ENCODE data around the gene PSD2.
"Not testable (repeated sequence)": the region's sequence is repeated elsewhere in the genome, so short reads cannot be mapped to it uniquely, and the experiment has no call there.

The PSD2 gene

DNA sequence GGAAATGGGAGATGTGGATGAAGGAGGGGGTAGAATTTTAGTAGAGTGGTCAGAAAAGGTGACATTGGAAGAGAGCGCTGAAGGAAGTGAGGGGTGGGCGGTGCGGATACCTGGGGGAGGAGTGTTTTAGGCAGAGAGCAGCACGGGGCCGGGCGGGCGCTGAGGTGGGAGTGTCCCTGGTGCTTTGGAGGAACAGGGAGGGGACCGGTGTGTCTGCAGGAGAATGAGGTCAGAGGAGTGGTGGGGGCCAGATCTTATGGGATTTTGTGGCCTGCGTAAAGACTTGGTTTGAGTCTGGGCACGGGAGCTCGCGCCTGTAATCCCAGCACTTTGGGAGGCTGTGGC is 5.8 kb upstream of the PSD2 start:
- DNase-seq = no peak
- TF ChIP-seq GATA1 (IDR thresholded peaks at IDR 0.05; ENCODE audit: low read depth, low read length) (no peak), POLR2A (IDR thresholded peaks at IDR 0.05; ENCODE audit: low read length) (no peak)

DNA sequence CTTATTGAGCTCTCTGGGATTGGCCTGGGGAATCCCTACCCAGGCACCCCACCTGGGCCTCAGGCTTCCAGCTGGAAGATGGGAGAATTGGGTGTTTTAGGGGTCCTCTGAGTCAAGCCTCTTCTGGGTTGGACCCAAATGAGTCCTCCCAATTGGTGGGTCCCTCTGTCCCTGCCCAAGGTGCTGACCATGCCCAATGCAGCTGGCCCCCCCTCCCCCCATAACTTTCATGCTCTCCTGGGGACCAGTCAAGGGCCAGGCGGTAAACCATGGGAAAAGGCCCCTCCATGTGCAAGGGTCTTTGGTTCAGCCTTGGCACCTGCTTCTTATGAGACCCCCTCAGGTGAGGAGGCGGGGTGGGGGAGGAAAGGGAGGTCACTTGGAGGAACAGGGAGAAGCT is 3.4 kb upstream of the PSD2 start:
- no peak for DNase-seq
- no peak for TF ChIP-seq POLR2A (IDR thresholded peaks at IDR 0.05; ENCODE audit: low read length)
- TF ChIP-seq GATA1 (IDR thresholded peaks at IDR 0.05; ENCODE audit: low read depth, low read length) = no peak

DNA sequence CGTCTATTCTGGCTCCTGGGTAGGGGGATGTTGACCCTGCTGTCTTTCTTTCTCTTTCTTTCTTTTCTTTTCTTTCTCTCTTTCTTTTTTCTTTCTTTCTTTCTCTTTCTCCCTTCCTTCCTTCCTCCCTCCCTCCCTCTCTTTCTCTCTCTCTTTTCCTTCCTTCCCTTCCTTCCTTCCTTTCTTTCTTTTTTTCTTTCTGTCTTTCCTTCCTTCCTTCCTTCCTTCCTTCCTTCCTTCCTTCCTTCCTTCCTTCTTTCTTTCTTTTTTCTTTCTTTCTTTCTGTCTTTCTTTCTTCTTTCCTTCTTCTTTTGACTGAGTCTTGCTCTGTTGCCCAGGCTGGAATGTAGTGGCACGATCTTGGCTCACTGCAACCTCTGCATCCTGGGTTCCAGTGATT is 3.0 kb upstream of the PSD2 start:
- DNase-seq = not testable (repeated sequence)

DNA sequence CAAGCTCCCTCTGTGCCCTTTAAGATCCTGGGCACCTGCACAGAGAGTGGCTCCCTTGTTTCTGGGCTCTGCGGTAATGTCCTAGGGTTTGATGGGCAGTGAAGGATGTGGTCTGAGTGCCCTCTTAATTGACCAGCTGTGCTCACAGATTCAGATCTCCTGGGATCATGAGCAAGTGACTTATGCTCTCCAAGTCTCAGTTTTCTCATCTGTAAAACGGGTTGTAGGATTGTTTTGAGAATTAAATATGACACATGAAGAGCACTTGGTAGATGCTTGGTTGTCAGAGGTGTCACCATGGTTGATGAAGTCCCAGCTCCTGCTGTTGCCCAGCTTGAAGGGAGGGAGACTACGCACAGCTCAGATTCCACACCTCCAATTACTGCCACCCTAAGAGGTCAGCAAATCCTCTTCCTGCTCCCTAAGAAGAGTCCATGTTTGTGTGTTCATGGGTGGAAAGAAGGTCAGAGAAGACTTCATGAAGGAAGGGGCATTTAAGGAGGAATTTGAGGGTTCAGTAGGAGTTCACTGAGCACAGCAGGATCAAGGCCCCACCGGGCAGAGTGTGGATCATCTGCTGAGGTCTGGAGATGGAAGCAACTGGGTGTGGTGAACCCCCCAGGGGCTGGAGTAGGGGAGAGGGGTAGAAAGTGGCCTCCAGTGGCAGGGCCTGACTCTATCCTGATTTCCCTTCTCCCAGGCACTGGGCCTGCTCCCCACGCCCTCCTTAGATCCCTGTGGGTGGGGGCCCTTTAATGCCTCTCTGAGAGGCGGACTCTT is 1.4 kb upstream of the PSD2 start:
- TF ChIP-seq POLR2A (IDR thresholded peaks at IDR 0.05; ENCODE audit: low read length) (no peak), GATA1 (IDR thresholded peaks at IDR 0.05; ENCODE audit: low read depth, low read length) (no peak)

DNA sequence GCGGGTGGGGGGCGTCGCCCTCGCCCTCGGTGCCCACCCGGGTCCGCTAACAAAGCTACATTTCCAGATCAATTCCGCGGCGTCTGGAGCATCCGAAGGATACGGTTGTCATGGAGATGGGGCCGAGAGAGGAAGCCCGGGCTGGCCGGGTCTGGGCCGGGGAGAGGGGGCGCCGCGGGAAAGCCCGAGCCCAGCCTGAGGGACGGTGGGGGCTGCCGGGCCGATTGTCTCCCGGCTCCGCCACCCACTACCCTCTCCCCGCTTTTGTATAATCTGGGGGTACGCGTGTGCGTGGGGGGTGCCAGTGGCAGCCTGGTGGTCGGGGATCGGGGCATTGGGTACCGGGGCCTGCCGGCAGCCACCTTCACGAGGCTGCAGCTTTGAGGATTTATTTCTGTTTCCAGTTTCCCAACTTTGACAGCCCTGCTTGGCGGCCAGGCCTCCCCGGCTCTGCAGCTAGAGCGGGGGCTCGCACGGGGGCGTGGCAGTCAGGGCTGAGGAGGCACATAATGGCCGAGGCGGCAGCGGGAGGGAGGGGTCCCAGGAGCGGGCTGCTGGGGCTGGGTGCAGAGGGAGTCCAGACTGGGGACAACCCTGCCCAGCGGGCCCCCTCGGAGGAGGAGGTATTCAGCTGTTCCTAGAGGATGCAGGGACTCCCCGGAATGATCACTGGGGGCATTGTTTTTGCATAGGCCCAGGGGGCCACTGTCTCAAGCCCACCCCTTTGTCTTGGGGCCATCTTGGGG is 626 bp downstream of the PSD2 start:
- no peak for DNase-seq
- TF ChIP-seq GATA1 (IDR thresholded peaks at IDR 0.05; ENCODE audit: low read depth, low read length) (no peak), POLR2A (IDR thresholded peaks at IDR 0.05; ENCODE audit: low read length) (no peak)

More for the DNA sequence above, 1.4 kb upstream of the PSD2 start:
- no peak for DNase-seq

DNA sequence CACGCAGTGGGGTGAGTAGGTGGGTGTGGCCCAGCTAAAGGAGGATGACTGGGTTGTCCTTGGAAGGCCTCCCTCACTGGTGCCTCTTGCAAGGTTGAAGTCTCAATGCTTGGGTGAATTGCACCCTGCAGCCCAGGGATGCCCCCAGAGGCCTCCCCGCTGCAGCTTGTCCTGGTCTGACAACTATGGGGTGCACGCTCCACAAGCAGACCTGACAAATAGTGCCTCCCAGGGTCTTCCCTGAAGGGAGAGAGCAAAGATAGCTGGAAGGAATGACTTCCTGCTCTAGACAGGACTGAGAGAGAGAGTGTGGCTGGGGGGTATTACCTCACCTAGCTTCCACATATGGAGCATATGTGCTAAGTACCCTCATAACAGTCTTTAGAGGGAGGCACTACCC is 1.7 kb downstream of the PSD2 start:
- no peak for DNase-seq
- TF ChIP-seq POLR2A (IDR thresholded peaks at IDR 0.05; ENCODE audit: low read length) = no peak
- TF ChIP-seq GATA1 (IDR thresholded peaks at IDR 0.05; ENCODE audit: low read depth, low read length) = no peak

DNA sequence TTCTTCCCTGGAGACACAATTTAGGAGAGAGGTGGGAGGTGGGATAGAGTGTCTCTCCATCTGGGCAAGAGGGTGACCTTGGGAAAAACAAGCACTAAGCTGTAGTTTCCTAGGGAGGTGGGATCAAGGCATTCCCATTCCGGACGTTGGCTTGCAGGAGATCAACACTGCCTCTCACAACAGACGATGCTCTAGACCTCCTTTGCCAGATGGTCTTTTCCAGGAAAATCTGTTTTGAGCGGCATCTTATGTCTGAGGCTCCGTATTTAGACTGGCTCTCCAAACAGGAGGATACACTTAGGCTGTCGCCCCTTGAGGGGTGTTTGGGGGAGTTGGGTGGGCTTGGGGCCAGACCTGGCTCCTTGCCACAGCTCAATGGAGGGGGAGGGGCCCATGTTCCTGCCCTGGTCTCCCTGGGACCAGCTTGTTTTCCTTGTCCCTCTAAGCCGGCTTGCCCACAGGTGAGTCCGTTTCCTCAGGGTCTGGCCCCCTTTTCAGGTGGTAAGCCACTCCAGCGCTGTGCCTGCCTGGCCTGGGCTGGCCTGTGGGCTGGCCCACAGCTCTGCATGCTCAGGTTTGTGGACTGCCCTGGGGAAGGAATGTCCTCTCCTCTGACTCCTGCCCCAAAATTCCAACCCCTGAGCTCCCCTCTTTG is 2.4 kb downstream of the PSD2 start:
- DNase-seq = no peak
- TF ChIP-seq GATA1 (IDR thresholded peaks at IDR 0.05; ENCODE audit: low read depth, low read length) (no peak), POLR2A (IDR thresholded peaks at IDR 0.05; ENCODE audit: low read length) (no peak)

DNA sequence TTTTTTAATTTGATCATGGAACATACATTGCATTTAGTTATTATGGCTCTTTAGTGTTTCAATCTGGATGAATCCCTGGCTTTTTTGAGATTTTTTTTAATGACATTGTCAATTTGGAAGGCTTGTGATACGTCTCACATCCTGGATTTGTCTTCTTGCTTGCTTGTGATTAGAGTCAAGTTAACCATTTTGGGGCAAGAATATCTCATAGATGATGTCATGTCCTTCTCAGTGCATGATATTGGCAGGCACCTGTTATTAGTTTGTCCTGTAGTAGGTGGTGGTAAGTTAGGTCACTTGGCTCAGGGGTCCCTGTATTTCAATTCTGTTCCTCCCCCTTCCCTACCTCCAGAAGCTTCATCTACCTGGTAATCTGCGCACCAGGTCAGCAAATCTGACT is 3.3 kb downstream of the PSD2 start:
- TF ChIP-seq POLR2A (IDR thresholded peaks at IDR 0.05; ENCODE audit: low read length) (no peak), GATA1 (IDR thresholded peaks at IDR 0.05; ENCODE audit: low read depth, low read length) (no peak)
- no peak for DNase-seq

DNA sequence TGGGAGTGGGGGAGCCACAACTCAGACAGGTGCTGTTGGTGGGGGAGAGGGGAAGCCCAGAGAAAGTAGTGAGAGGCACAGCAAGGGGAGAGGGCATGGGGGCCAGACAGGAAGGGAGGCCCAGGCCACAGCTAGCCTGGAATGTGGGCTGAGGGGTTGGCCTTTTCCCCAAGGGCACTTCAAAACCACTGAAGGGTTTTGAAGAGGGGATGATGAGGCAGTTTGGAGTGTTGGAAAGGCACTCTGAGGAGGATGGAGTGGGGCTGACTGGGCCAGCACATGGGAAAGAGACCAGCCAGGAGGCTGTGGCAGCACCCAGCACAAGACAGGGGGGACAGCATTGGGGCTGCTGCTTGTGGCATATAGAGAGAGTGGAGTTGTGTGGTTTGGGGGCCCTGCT is 3.8 kb downstream of the PSD2 start:
- DNase-seq = no peak
- no peak for TF ChIP-seq POLR2A (IDR thresholded peaks at IDR 0.05; ENCODE audit: low read length)
- TF ChIP-seq GATA1 (IDR thresholded peaks at IDR 0.05; ENCODE audit: low read depth, low read length) = no peak

DNA sequence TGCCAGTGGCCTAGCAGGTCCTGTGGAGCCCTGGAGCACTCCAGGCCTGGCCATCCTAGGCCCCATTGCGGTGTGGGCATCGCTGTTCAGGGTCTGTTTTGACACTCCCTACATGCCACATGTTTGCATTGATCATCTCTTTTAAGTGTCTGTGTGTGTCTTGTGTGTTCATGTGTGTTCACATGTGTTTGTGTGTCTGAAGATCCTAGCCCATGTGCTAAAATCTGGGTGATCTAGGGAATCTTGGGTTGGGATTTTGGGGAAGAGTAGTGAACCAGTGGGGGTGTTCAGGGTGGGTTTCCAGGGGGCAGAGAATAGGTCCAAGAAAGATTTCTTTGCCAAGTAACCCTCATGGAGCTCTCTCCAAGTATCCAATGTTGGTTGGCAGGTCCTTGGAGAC is 8.4 kb downstream of the PSD2 start:
- no peak for DNase-seq
- TF ChIP-seq GATA1 (IDR thresholded peaks at IDR 0.05; ENCODE audit: low read depth, low read length) (no peak), POLR2A (IDR thresholded peaks at IDR 0.05; ENCODE audit: low read length) (no peak)

DNA sequence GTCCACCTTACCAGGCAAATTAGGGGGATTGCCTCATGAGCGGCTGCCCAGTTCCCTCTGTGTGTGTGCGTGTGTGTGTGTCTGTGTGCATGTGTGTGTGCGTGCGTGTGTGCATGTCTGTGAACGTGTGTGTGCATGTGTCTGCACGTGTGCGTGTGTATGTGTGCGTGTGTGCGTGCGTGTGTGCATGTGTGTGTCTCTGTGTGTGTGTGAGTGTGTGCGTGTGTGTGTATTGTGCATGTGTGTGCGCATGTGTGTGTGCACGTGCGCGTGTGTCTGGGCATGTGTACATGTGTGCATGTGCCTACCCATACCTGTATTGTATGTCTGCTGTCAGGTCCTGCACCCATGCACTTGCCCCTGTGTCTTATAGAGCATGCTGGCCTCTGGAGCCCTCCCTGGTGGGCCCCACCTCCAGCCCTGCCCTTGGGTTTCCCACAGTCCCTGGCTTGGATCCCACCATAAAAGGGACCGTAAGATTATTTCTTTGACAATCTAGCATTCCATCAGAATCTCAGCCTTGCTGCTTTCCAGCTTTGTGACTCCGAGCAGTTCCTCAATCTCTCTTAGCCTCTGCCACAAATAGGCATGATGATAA is 9.3 kb downstream of the PSD2 start:
- DNase-seq = no peak
- TF ChIP-seq GATA1 (IDR thresholded peaks at IDR 0.05; ENCODE audit: low read depth, low read length) (no peak), POLR2A (IDR thresholded peaks at IDR 0.05; ENCODE audit: low read length) (no peak)

DNA sequence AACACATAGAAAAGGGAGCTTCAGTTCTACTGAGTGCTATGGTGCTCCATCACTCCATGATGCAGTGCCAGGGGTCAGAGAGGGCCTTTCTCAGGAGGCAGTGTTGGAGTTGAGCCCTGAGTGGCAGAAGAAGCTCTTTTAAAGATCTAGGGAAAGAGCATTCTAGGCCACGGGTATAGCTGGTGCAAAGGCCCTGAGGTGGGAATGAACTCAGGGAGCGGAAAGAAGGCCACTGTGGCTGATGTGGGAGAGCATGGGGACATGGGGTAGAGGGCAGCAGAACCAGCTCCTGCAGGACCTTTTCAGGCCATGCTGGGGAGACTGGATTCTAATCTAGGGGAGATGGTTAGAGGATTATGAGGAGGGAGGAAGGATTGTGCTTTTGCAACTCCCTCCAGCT is 9.9 kb downstream of the PSD2 start:
- DNase-seq = no peak
- TF ChIP-seq GATA1 (IDR thresholded peaks at IDR 0.05; ENCODE audit: low read depth, low read length) (no peak), POLR2A (IDR thresholded peaks at IDR 0.05; ENCODE audit: low read length) (no peak)

DNA sequence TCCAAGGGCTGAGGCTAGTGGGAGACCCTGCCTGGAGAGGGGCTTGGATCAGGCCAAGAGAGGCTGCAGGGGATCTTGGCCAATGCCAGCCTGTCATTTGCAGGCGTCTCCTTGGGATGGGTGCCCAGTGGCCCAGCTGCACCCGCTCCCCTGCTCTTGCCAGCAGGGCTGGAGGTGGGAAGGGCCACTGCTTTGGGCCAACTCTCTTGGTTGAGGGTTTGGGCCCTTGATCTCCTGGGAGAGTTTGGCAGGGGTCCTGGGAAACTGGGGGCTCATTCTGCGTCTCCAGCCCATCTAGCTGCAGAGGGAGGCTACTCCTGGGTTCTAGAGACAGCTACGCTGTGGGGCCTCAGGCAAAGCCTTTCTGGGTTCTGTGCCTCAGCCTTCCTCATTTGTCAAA is 10.5 kb downstream of the PSD2 start:
- DNase-seq = no peak
- no peak for TF ChIP-seq GATA1 (IDR thresholded peaks at IDR 0.05; ENCODE audit: low read depth, low read length)
- no peak for TF ChIP-seq POLR2A (IDR thresholded peaks at IDR 0.05; ENCODE audit: low read length)

Measured in erythroblast (primary cell).